COLO829 (cell line): ENCODE data around the gene XKR8.

Experiments
- DNase-seq: peaks from one replicate; pipeline ENCODE4 v3.0.0; 2012; ENCODE audit warnings: low spot score

Gene XKR8

GRCh38 chr1:27959792-27960603 is at the start of gene XKR8:
TSS of gene XKR8 (plus strand) at chr1:27959973. CDS start at chr1:27960070, 97 bp downstream.
- peak; percentile 23 for DNase-seq

GRCh38 chr1:27912429-27912828 is 47.3 kb upstream of the XKR8 start:
- no peak for DNase-seq

GRCh38 chr1:27915082-27915575 is 44.6 kb upstream of the XKR8 start:
- no peak for DNase-seq

- no peak for DNase-seq
These were observed 37.5 kb upstream of the XKR8 start for GRCh38 chr1:27922272-27922671.

- no peak for DNase-seq
These were observed 31.4 kb upstream of the XKR8 start for GRCh38 chr1:27928216-27928954.

- DNase-seq, result no peak
These were observed 28.6 kb upstream of the XKR8 start for GRCh38 chr1:27931184-27931583.

- DNase-seq, result no peak
These were observed 28.0 kb upstream of the XKR8 start for GRCh38 chr1:27931759-27932158.

- DNase-seq, result no peak
These were observed 24.8 kb upstream of the XKR8 start, which contains the start of gene SMPDL3B for GRCh38 chr1:27934818-27935549. TSS of gene SMPDL3B (plus strand) at chr1:27935000. CDS start at chr1:27935184, 184 bp downstream.

GRCh38 chr1:27935721-27936120 is 24.1 kb upstream of the XKR8 start:
- DNase-seq, result no peak

- DNase-seq, result no peak
These were observed 23.4 kb upstream of the XKR8 start for GRCh38 chr1:27936370-27936769.

GRCh38 chr1:27937524-27937836 is 22.3 kb upstream of the XKR8 start:
- DNase-seq, result no peak

- DNase-seq, result no peak
These were observed 21.3 kb upstream of the XKR8 start for GRCh38 chr1:27938488-27938887.

GRCh38 chr1:27940297-27940696 is 19.5 kb upstream of the XKR8 start:
- no peak for DNase-seq

- no peak for DNase-seq
These were observed 18.8 kb upstream of the XKR8 start for GRCh38 chr1:27940870-27941560.

GRCh38 chr1:27941671-27942540 is 17.9 kb upstream of the XKR8 start:
- DNase-seq, result no peak

- DNase-seq, result no peak
These were observed 14.8 kb upstream of the XKR8 start for GRCh38 chr1:27945020-27945419.

- no peak for DNase-seq
These were observed 10.7 kb upstream of the XKR8 start for GRCh38 chr1:27949027-27949426.

GRCh38 chr1:27951396-27951795 is 8.4 kb upstream of the XKR8 start:
- DNase-seq, result no peak

GRCh38 chr1:27952147-27952546 is 7.6 kb upstream of the XKR8 start:
- no peak for DNase-seq

- no peak for DNase-seq
These were observed 5.6 kb upstream of the XKR8 start for GRCh38 chr1:27954186-27954585.

GRCh38 chr1:27955076-27955475 is 4.7 kb upstream of the XKR8 start:
- DNase-seq, result no peak
